DMS153 treated with DMSO at 0.1 percent for 48 hours (cell line): ENCODE data around the gene ATCAY.
A peak's percentile ranks its signal among the peaks of the same experiment; 100 is the strongest.
"Not testable (repeated sequence)": the region's sequence is repeated elsewhere in the genome, so short reads cannot be mapped to it uniquely, and the experiment has no call there.

ENCODE experiments used
- DNase-seq: peaks from one replicate; lab custom pipeline; 2025; ENCODE audit not compliant: unreplicated experiment; lab: John Stamatoyannopoulos, UW

ATCAY gene

GRCh38 chr19:3967983-3968382 lies 87.5 kb downstream of the ATCAY start:
- DNase-seq = not testable (repeated sequence)

- peak; percentile 12 for DNase-seq
Observed at GRCh38 chr19:3968556-3969434, 88.3 kb downstream of the ATCAY start.

GRCh38 chr19:3969435-3970312 lies 89.2 kb downstream of the ATCAY start:
- DNase-seq = no peak

- DNase-seq = no peak
Observed at GRCh38 chr19:3970313-3970807, 89.9 kb downstream of the ATCAY start.

GRCh38 chr19:3970808-3971598 lies 90.5 kb downstream of the ATCAY start, which contains the start of gene DAPK3:
TSS of gene DAPK3 (minus strand) at chr19:3971099. CDS start at chr19:3969735, 1,364 bp downstream.
- peak; percentile 94 for DNase-seq

GRCh38 chr19:3975144-3975543 lies 94.7 kb downstream of the ATCAY start:
- no peak for DNase-seq

- no peak for DNase-seq
Observed at GRCh38 chr19:3975637-3976087, 95.2 kb downstream of the ATCAY start.

- DNase-seq = no peak
Observed at GRCh38 chr19:3976495-3977241, 96.2 kb downstream of the ATCAY start.
